ENCODE measurements around the gene RUVBL1. TPM values are rescaled to one million over a fixed set of nuclear protein-coding genes. Genes with fewer than 3 reads are reported as not detected.

Gene RUVBL1
- total and polyA plus RNA-seq, 2 of the 4 experiments (the other 2 are of a cell fraction), result 68.7 to 83.3 TPM

DNA sequence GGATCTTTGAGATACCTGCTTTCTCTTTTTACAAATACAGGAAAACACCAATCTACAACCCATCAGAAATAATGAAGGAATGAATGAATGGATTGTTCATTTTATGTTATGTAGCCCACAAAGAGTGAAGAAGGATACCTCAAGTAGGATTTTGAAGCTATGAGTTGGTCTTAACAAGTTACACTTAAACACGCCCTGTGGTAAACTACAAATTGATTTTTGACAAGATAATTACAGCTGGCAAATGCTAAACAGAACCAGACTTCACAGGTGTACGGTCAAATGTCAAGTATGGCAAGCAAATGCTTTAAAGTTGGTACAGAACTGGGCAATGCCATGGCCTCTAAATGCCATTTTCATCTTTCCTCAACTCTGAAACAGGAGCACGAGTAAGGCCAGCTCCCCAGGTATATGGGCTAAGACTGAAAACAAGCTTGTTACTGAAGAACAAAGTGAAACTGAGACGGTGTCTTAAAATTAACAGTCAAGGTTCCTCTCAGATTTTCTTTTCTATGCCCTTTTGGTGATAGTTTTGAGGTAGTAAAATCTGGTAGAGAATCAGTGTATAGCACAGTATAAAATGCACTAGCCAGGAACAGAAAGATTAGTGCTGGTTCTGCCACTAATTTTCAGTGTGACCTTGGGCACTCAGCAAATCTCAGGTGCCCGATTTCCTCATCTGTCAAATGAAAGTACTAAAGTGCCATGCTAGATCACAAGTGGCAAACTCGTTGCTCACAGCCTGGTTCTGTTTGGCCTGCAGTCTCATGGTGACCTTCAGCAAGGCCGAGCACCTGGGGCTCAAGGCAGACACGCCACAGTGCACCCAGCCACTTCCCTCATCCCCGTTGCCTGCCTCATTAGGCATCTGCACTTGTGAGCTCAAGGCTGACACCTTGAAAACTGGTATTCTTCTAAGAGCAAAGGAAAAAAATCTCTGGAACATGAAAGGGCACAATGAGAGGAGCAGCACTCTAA is 9.5 kb downstream of the RUVBL1 start (continued):
- TF ChIP-seq MXI1 (IDR thresholded peaks at IDR 0.05; ENCODE audit: borderline replicate concordance, low read depth, low read length) (no peak), BHLHE40 (IDR thresholded peaks at IDR 0.05; ENCODE audit: low read depth, low read length) (no peak)

DNA sequence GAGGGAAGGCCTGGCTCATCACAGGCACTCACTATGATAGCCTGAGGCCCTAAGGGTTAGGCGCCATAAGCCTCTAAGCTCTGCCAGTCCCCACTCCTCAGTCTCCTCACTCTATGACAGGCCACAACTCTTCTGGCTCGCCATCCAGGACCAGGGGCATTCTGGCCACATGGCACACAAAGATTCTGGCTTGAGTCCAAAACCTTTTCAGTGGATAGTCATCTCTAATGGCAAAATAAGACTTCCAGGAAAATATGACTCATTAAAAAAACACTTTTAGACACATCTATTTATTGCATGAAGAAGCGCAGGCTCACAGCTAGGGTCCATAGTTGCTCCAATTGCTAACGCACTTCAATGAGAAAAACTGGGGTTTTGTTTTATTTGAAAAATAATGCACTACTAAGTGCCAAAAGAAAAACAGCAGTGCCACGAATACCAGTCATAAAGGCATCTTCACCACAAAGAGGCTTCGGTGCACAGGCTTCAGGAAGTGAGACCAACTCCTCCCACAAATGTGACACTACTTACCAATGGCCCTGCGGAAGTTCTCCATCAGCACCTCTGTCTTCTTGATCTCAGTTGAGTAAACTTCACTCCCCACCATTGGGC is 11.1 kb downstream of the RUVBL1 start:
- Histone ChIP-seq H2BK5ac (ENCODE audit: low read depth, low read length, poor library complexity, severe bottlenecking) (peak overlapping the region; percentile 52), H2AFZ (replicated peaks; ENCODE audit: low read length, poor library complexity) (no peak overlapping the region), H3K56ac (ENCODE audit: extremely low read depth, insufficient read depth, low read length) (no peak overlapping the region), H3K36me3 (ENCODE audit: control insufficient read depth, insufficient read depth, low read length) (peaks cover 4% of the 10 kb centered on the region), H3K9me1 (ENCODE audit: insufficient read depth, low read length) (peaks cover 16% of the 10 kb centered on the region), H2AK9ac (replicated peaks; ENCODE audit: low read depth, low read length, poor library complexity) (peak overlapping the region; percentile 13), H3K18ac (ENCODE audit: low read depth, low read length) (peak overlapping the region; percentile 17), H3K4me1 (ENCODE audit: control insufficient read depth, insufficient read depth, low read length) (peaks cover 14% of the 10 kb centered on the region), H4K8ac (ENCODE audit: low read depth in 2 of 2, low read length in 2 of 2) (peak overlapping the region in 1 of 2 experiments; percentile 43; a peak in 2 of 4 replicates), H2AK5ac (ENCODE audit: low read depth, low read length) (peak overlapping the region; percentile 74), H2BK15ac (ENCODE audit: low read depth, low read length) (peak overlapping the region; percentile 55; the same call in 2 of the 3 replicates), H3K9me3 (ENCODE audit: control insufficient read depth, insufficient read depth, low read length) (no peaks in the 10 kb centered on the region), H3K79me1 (ENCODE audit: low read depth in 1 of 2, low read length in 2 of 2) (peaks cover 16 to 43% of the 10 kb centered on the region in 2 experiments), H3K27ac (ENCODE audit: insufficient read depth, low read length) (peak overlapping the region; percentile 54; the same call in 1 of the 2 replicates), H3K4me3 (ENCODE audit: insufficient read depth, low read depth, low read length) (no peak overlapping the region), H2BK120ac (ENCODE audit: low read depth, low read length) (peak overlapping the region; percentile 33; the same call in 1 of the 2 replicates), H4K91ac (ENCODE audit: insufficient read depth, low read depth, low read length) (peak overlapping the region; percentile 50), H2BK20ac (ENCODE audit: low read depth, low read length) (peak overlapping the region; percentile 55), H3K4ac (ENCODE audit: low read depth, low read length) (peak overlapping the region; percentile 47), H4K5ac (ENCODE audit: low read depth, low read length) (peak overlapping the region; percentile 59), H3K23ac (ENCODE audit: low read depth, low read length) (peak overlapping the region; percentile 44; the same call in 1 of the 2 replicates), H3K9ac (ENCODE audit: low read depth, low read length) (no peak overlapping the region), H3K14ac (replicated peaks; ENCODE audit: low read depth, low read length) (peak overlapping the region; percentile 39; the same call in 1 of the 2 replicates), H3K27me3 (ENCODE audit: control insufficient read depth, insufficient read depth, low read length) (no peaks in the 10 kb centered on the region), H4K20me1 (ENCODE audit: insufficient read depth, low read length) (peaks cover 7% of the 10 kb centered on the region; the same call in 1 of the 2 replicates), H3K4me2 (ENCODE audit: low read depth, low read length) (no peak overlapping the region; the same call in 1 of the 2 replicates)
- ATAC-seq (ENCODE audit: low read depth) (peak; percentile 80), DNase-seq (peak; percentile 90)
- no TSS peak for BruUV-seq (replicated peaks)
- CTCF ChIA-PET, result interaction anchor here (0.5 to 1.6 kb wide), 3 partner anchors 10 to 50 kb away, joined by 3 to 4 read pairs (median 3); no protein-coding TSS in a partner anchor
- intact Hi-C loops (cut with micrococcal nuclease), result no loop called here
- WGBS, 2 experiments (ENCODE audit: extremely low coverage in 2 of 2, insufficient read length in 1 of 2), result 80% methylated on average over 1 of the region's 7 CpGs; no CpG with 5 or more reads in 1 of the 2 experiments
- POLR2A ChIA-PET (ENCODE audit: unreplicated experiment), result no interaction called here
- in situ Hi-C loops (cut with MboI; ENCODE audit: low sequenced_read_pairs), result no loop called here
- dilution Hi-C loops (cut with HindIII; ENCODE audit: low sequenced_read_pairs, unreplicated experiment), result no loop called here
- TF ChIP-seq, protein P1, sequence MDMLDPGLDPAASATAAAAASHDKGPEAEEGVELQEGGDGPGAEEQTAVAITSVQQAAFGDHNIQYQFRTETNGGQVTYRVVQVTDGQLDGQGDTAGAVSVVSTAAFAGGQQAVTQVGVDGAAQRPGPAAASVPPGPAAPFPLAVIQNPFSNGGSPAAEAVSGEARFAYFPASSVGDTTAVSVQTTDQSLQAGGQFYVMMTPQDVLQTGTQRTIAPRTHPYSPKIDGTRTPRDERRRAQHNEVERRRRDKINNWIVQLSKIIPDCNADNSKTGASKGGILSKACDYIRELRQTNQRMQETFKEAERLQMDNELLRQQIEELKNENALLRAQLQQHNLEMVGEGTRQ (IDR thresholded peaks at IDR 0.05; ENCODE audit: low read depth, low read length), result peak; percentile 69; the same call in 1 of the 2 replicates
- TF ChIP-seq CHD1 (IDR thresholded peaks at IDR 0.05; ENCODE audit: low read depth, low read length) (0 out of 2 replicates have a peak, but pooled peaks have one; percentile 57), FOS (IDR thresholded peaks at IDR 0.05; ENCODE audit: low read depth, low read length) (peak; percentile 82), CEBPB (IDR thresholded peaks at IDR 0.05; ENCODE audit: low read depth, low read length) (0 out of 2 replicates have a peak, but pooled peaks have one; percentile 21), MAZ (IDR thresholded peaks at IDR 0.05; ENCODE audit: borderline replicate concordance, low read depth, low read length) (no peak), BHLHE40 (IDR thresholded peaks at IDR 0.05; ENCODE audit: low read depth, low read length) (no peak), SMC3 (IDR thresholded peaks at IDR 0.05; ENCODE audit: low read depth, low read length) (no peak), RFX5 (IDR thresholded peaks at IDR 0.05; ENCODE audit: low read depth, low read length) (no peak), MXI1 (IDR thresholded peaks at IDR 0.05; ENCODE audit: borderline replicate concordance, low read depth, low read length) (peak; percentile 71; the same call in 1 of the 2 replicates)
- TF ChIP-seq, protein P2, sequence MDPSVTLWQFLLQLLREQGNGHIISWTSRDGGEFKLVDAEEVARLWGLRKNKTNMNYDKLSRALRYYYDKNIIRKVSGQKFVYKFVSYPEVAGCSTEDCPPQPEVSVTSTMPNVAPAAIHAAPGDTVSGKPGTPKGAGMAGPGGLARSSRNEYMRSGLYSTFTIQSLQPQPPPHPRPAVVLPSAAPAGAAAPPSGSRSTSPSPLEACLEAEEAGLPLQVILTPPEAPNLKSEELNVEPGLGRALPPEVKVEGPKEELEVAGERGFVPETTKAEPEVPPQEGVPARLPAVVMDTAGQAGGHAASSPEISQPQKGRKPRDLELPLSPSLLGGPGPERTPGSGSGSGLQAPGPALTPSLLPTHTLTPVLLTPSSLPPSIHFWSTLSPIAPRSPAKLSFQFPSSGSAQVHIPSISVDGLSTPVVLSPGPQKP (IDR thresholded peaks at IDR 0.05; ENCODE audit: borderline replicate concordance, low read depth, low read length), result no peak

Measured in IMR-90 (cell line).